Fibroblast of skin of right quadriceps (primary cell): ENCODE results near the gene PLD2.
"Not testable (repeated sequence)": the region's sequence is repeated elsewhere in the genome, so short reads cannot be mapped to it uniquely, and the experiment has no call there.

Experiments used
- DNase-seq: peaks from one replicate; pipeline ENCODE4 v3.0.0-alpha.2; 2013

Gene PLD2

GRCh38 chr17:4859816-4860625 lies 53.1 kb downstream of the PLD2 start:
- no peak for DNase-seq

GRCh38 chr17:4860651-4861050 lies 53.7 kb downstream of the PLD2 start:
- no peak for DNase-seq

- no peak for DNase-seq
These were observed 54.1 kb downstream of the PLD2 start for GRCh38 chr17:4861052-4861451.

- no peak for DNase-seq
These were observed 55.8 kb downstream of the PLD2 start for GRCh38 chr17:4862720-4863119.

GRCh38 chr17:4863321-4863720 lies 56.4 kb downstream of the PLD2 start:
- no peak for DNase-seq

GRCh38 chr17:4867535-4867934 lies 60.6 kb downstream of the PLD2 start:
- DNase-seq = not testable (repeated sequence)

GRCh38 chr17:4869058-4869998 lies 62.4 kb downstream of the PLD2 start:
- not testable (repeated sequence) for DNase-seq

GRCh38 chr17:4870855-4871254 lies 63.9 kb downstream of the PLD2 start:
- no peak for DNase-seq

- no peak for DNase-seq
These were observed 65.8 kb downstream of the PLD2 start for GRCh38 chr17:4872786-4873185.
